Natural killer cell treated with Interleukin-12 subunit alpha and Interleukin-12 subunit beta and Interleukin-15 and Interleukin-18, amount 100 ng/mL, for 72 hours (primary cell): Measurements from ENCODE around the gene SH3PXD2A. TPM values are rescaled to one million over a fixed set of nuclear protein-coding genes. Genes with fewer than 3 reads are reported as not detected.
"Not testable (repeated sequence)": the region's sequence is repeated elsewhere in the genome, so short reads cannot be mapped to it uniquely, and the experiment has no call there.

Source experiments
- ATAC-seq, 2 donors: fragments of 150-1000 bp; cut with Tn5 transposase in 1 of 2; sonication (Bioruptor Pico), chemical (Tn5 transposase) in 1 of 2; 2 replicates each; pipeline ENCODE4 v1.10.0; 2021
- DNase-seq: peaks from one replicate; pipeline ENCODE4 v3.0.0; 2022; ENCODE audit warnings: low spot score
- H3K27ac Mint-ChIP-seq, 2 donors: 1 replicate in 1 of 2; 2 replicates in 1 of 2; pipeline ENCODE4 v1.8.0; 2022; ENCODE audit warnings: mixed read lengths in 2 of 2, mild to moderate bottlenecking in 1 of 2, moderate library complexity in 1 of 2
- H3K27me3 Mint-ChIP-seq, 2 donors: 1 replicate in 1 of 2; 2 replicates in 1 of 2; pipeline ENCODE4 v1.8.0; 2022; ENCODE audit warnings: mixed read lengths in 2 of 2
- H3K36me3 Mint-ChIP-seq: one replicate; pipeline ENCODE4 v1.8.0; 2022; ENCODE audit warnings: mixed read lengths
- H3K4me1 Mint-ChIP-seq, 2 donors: 1 replicate in 1 of 2; 2 replicates in 1 of 2; pipeline ENCODE4 v1.8.0; 2022; ENCODE audit warnings: low read depth in 2 of 2, mixed read lengths in 2 of 2, mild to moderate bottlenecking in 1 of 2
- H3K4me3 Mint-ChIP-seq: one replicate; pipeline ENCODE4 v1.8.0; 2022; ENCODE audit warnings: mixed read lengths
- H3K9me3 Mint-ChIP-seq: 2 replicates; pipeline ENCODE4 v1.8.0; 2022; ENCODE audit warnings: mixed read lengths
- total RNA-seq, 2 donors: library from RNA; stranded (reverse); gene quantifications; one replicate each; pipeline ENCODE4 v1.2.3, GENCODE V29; 2022

The SH3PXD2A gene
- total RNA-seq, 2 donors from 2014 or later, result 3.4 to 7.6 TPM

- Mint-ChIP-seq H3K27ac (no peak overlapping the region), H3K36me3 (no peaks in the 10 kb centered on the region), H3K9me3 (no peaks in the 10 kb centered on the region), H3K4me3 (no peak overlapping the region), H3K4me1 (no peaks in the 10 kb centered on the region), H3K27me3 (peaks cover 6 to 21% of the 10 kb centered on the region in 2 donors)
- no peak for ATAC-seq
- DNase-seq, result no peak
These were observed 69.4 kb downstream of the SH3PXD2A start for GRCh38 chr10:103786020-103786419.

GRCh38 chr10:103784723-103785418, 70.5 kb downstream of the SH3PXD2A start:
- H3K27me3 Mint-ChIP-seq, result peaks cover 6 to 21% of the 10 kb centered on the region in 2 donors
- no peak overlapping the region for H3K27ac Mint-ChIP-seq
- H3K4me1 Mint-ChIP-seq, result no peaks in the 10 kb centered on the region
- H3K36me3 Mint-ChIP-seq, result no peaks in the 10 kb centered on the region
- no peak for ATAC-seq
- no peak for DNase-seq
- H3K9me3 Mint-ChIP-seq, result no peaks in the 10 kb centered on the region
- no peak overlapping the region for H3K4me3 Mint-ChIP-seq

- no peaks in the 10 kb centered on the region for H3K9me3 Mint-ChIP-seq
These were observed 71.3 kb downstream of the SH3PXD2A start for GRCh38 chr10:103784089-103784488.

GRCh38 chr10:103783681-103784080, 71.7 kb downstream of the SH3PXD2A start:
- H3K27me3 Mint-ChIP-seq, result peaks cover 8 to 21% of the 10 kb centered on the region in 2 donors
- no peak overlapping the region for H3K4me3 Mint-ChIP-seq
- ATAC-seq (no peak), DNase-seq (no peak)
- no peaks in the 10 kb centered on the region for H3K36me3 Mint-ChIP-seq
- H3K27ac Mint-ChIP-seq, result no peak overlapping the region
- H3K9me3 Mint-ChIP-seq, result no peaks in the 10 kb centered on the region
- H3K4me1 Mint-ChIP-seq, result no peaks in the 10 kb centered on the region

More at GRCh38 chr10:103784089-103784488, 71.3 kb downstream of the SH3PXD2A start:
- no peak for DNase-seq
- H3K27me3 Mint-ChIP-seq, result peaks cover 8 to 21% of the 10 kb centered on the region in 2 donors
- H3K36me3 Mint-ChIP-seq, result no peaks in the 10 kb centered on the region
- H3K4me3 Mint-ChIP-seq, result no peak overlapping the region
- no peak for ATAC-seq
- H3K27ac Mint-ChIP-seq, result no peak overlapping the region
- H3K4me1 Mint-ChIP-seq, result no peaks in the 10 kb centered on the region

- Mint-ChIP-seq H3K27me3 (peaks cover 10 to 21% of the 10 kb centered on the region in 2 donors), H3K4me3 (no peak overlapping the region), H3K27ac (no peak overlapping the region), H3K9me3 (no peaks in the 10 kb centered on the region), H3K4me1 (no peaks in the 10 kb centered on the region), H3K36me3 (no peaks in the 10 kb centered on the region)
- DNase-seq (no peak), ATAC-seq (peak in 1 of 2 donors; percentile 39)
These were observed 73.9 kb downstream of the SH3PXD2A start for GRCh38 chr10:103781329-103782061.

- H3K27ac Mint-ChIP-seq, result no peak overlapping the region
- DNase-seq, result no peak
- ATAC-seq, result no peak
- H3K4me3 Mint-ChIP-seq, result no peak overlapping the region
- H3K4me1 Mint-ChIP-seq, result no peaks in the 10 kb centered on the region
- no peaks in the 10 kb centered on the region for H3K36me3 Mint-ChIP-seq
- H3K9me3 Mint-ChIP-seq, result no peaks in the 10 kb centered on the region
- peaks cover 10 to 21% of the 10 kb centered on the region in 2 donors for H3K27me3 Mint-ChIP-seq
These were observed 74.9 kb downstream of the SH3PXD2A start for GRCh38 chr10:103780242-103781149.

- Mint-ChIP-seq H3K36me3 (no peaks in the 10 kb centered on the region), H3K9me3 (no peaks in the 10 kb centered on the region), H3K27me3 (peaks cover 4 to 15% of the 10 kb centered on the region in 2 donors), H3K27ac (no peak overlapping the region), H3K4me1 (peaks cover 0 to 3% of the 10 kb centered on the region in 2 donors), H3K4me3 (no peak overlapping the region)
- no peak for DNase-seq
- no peak for ATAC-seq
These were observed 76.8 kb downstream of the SH3PXD2A start for GRCh38 chr10:103778358-103779139.

- H3K36me3 Mint-ChIP-seq, result no peaks in the 10 kb centered on the region
- H3K4me1 Mint-ChIP-seq, result peaks cover 6 to 8% of the 10 kb centered on the region in 2 donors
- H3K27me3 Mint-ChIP-seq, result peaks cover under 1 to 4% of the 10 kb centered on the region in 2 donors
- no peaks in the 10 kb centered on the region for H3K9me3 Mint-ChIP-seq
- DNase-seq (no peak), ATAC-seq (no peak)
- no peak overlapping the region for H3K27ac Mint-ChIP-seq
- H3K4me3 Mint-ChIP-seq, result no peak overlapping the region
These were observed 78.3 kb downstream of the SH3PXD2A start for GRCh38 chr10:103776878-103777591.

GRCh38 chr10:103775776-103776175, 79.6 kb downstream of the SH3PXD2A start:
- ATAC-seq (no peak), DNase-seq (no peak)
- peaks cover 11 to 12% of the 10 kb centered on the region in 2 donors for H3K4me1 Mint-ChIP-seq
- no peak overlapping the region for H3K27ac Mint-ChIP-seq
- no peaks in the 10 kb centered on the region for H3K36me3 Mint-ChIP-seq
- no peak overlapping the region for H3K4me3 Mint-ChIP-seq
- H3K9me3 Mint-ChIP-seq, result no peaks in the 10 kb centered on the region
- peaks cover 0 to 4% of the 10 kb centered on the region in 2 donors for H3K27me3 Mint-ChIP-seq

- H3K27me3 Mint-ChIP-seq, H3K9me3 Mint-ChIP-seq, ATAC-seq, DNase-seq, H3K36me3 Mint-ChIP-seq: not testable (repeated sequence)
- Mint-ChIP-seq H3K4me1 (peaks cover 11 to 12% of the 10 kb centered on the region in 2 donors), H3K4me3 (peak overlapping the region; percentile 90), H3K27ac (peak overlapping the region; percentile 68 to 90)
These were observed 82.5 kb downstream of the SH3PXD2A start for GRCh38 chr10:103772846-103773245.

- no peaks in the 10 kb centered on the region for H3K36me3 Mint-ChIP-seq
- no peaks in the 10 kb centered on the region for H3K9me3 Mint-ChIP-seq
- H3K4me1 Mint-ChIP-seq, result peaks cover 11 to 12% of the 10 kb centered on the region in 2 donors
- peaks cover 0 to 2% of the 10 kb centered on the region in 2 donors for H3K27me3 Mint-ChIP-seq
- peak; percentile 88 to 90 for ATAC-seq
- DNase-seq, result peak; percentile 72
- peak overlapping the region; percentile 68 to 90 for H3K27ac Mint-ChIP-seq
- peak overlapping the region; percentile 90 for H3K4me3 Mint-ChIP-seq
These were observed 83.1 kb downstream of the SH3PXD2A start for GRCh38 chr10:103772096-103772845.

- Mint-ChIP-seq H3K27me3 (no peaks in the 10 kb centered on the region), H3K9me3 (no peaks in the 10 kb centered on the region), H3K4me1 (peaks cover 21 to 22% of the 10 kb centered on the region in 2 donors), H3K4me3 (no peak overlapping the region), H3K27ac (no peak overlapping the region), H3K36me3 (no peaks in the 10 kb centered on the region)
- no peak for DNase-seq
- ATAC-seq, result no peak
These were observed 85.2 kb downstream of the SH3PXD2A start for GRCh38 chr10:103770139-103770538.
